Chondrocyte (in vitro differentiated cells): ENCODE results near the gene NOB1. TPM values are rescaled to one million over a fixed set of nuclear protein-coding genes. Genes with fewer than 3 reads are reported as not detected.
A peak's percentile ranks its signal among the peaks of the same experiment; 100 is the strongest.
"Not testable (repeated sequence)": the region's sequence is repeated elsewhere in the genome, so short reads cannot be mapped to it uniquely, and the experiment has no call there.

ENCODE experiments used
- DNase-seq: peaks from one replicate; pipeline ENCODE4 v3.0.0; 2021; ENCODE audit warnings: mixed read lengths, low spot score
- H3K27ac Mint-ChIP-seq: one replicate; pipeline ENCODE4 v1.8.0; 2021; ENCODE audit warnings: mild to moderate bottlenecking, moderate library complexity, mixed read lengths; ENCODE audit not compliant: unreplicated experiment
- H3K27me3 Mint-ChIP-seq: 2 replicates; pipeline ENCODE4 v1.8.0; 2021; ENCODE audit warnings: low read depth, mixed read lengths
- H3K36me3 Mint-ChIP-seq: 2 replicates; pipeline ENCODE4 v1.8.0; 2021; ENCODE audit warnings: low read depth, mixed read lengths
- H3K4me1 Mint-ChIP-seq: 2 replicates; pipeline ENCODE4 v1.8.0; 2021; ENCODE audit warnings: low read depth, mild to moderate bottlenecking, mixed read lengths
- H3K4me3 Mint-ChIP-seq: one replicate; pipeline ENCODE4 v1.8.0; 2021; ENCODE audit warnings: mild to moderate bottlenecking, moderate library complexity, mixed read lengths; ENCODE audit not compliant: unreplicated experiment
- H3K9me3 Mint-ChIP-seq: 2 replicates; pipeline ENCODE4 v1.8.0; 2021; ENCODE audit warnings: low read depth, mixed read lengths
- CTCF ChIP-seq: fragments of 200-600 bp; sonication (generic); IDR thresholded peaks from 2 replicates; pipeline ENCODE4 v1.5.0; 2021; ENCODE audit warnings: antibody characterized with exemption, mild to moderate bottlenecking, moderate library complexity
- total RNA-seq: library from RNA; stranded (reverse); gene quantifications from 3 replicates; pipeline ENCODE4 v1.2.1, GENCODE V29; 2021

The NOB1 gene
- total RNA-seq, 1 donor from 2014 or later = 25.7 TPM

- DNase-seq = no peak
- Mint-ChIP-seq H3K36me3 (no peaks in the 10 kb centered on the region), H3K27ac (peak overlapping the region; percentile 99), H3K9me3 (no peaks in the 10 kb centered on the region), H3K4me1 (peaks cover 10% of the 10 kb centered on the region), H3K4me3 (peak overlapping the region; percentile 91), H3K27me3 (no peaks in the 10 kb centered on the region)
- no peak for TF ChIP-seq CTCF
These were observed 8.3 kb upstream of the NOB1 start for GRCh38 chr16:69762814-69763598.

DNA sequence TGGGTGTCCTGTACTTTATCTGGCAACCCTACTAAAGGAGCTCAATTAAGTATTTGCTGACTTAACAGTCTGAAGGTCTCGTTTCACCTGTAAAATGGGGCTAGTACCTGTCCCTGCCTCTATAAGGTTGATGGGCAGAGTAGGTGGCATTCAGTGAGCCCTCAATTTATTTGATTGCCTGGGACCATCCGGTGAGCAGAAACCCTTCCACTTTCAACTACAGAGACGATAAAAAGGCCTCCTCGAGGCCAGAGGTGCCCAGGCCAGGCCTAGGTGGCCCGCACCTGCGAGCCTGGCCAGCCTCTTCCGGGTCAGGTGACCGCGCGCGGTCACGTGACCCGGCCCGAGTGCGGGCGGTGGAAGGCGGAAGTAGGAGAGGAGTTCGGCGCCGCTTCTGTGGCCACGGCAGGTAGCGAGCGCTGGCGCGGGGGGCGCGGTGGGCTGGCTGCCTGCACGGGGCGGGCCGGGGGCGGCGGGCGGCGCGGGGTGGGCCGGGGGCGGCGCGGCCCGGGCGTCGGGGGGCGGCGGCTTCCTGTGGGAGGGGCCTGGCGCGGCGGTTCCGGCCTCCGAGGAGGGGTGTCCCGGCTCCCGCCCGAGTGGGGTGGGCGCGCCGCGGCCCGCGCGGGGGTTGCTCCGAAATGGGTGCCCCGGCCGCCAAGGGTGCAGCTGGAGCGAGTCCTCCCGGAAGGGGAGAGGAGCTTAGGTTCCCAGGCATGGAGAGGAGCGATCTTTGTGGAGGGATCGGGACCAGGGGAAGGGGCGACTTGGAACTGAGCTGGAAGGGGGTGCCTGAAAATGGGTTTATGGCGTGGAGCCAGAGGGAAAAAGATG lies 7.5 kb upstream of the NOB1 start, which contains the start of gene WWP2:
Gene WWP2, plus strand, starts transcription at position 350 of the 831 bp plus-strand sequence. CDS start 24,679 bp downstream, outside the sequence.
- no peak for DNase-seq

GRCh38 chr16:69757375-69757774 lies 2.6 kb upstream of the NOB1 start:
- H3K4me3 Mint-ChIP-seq, H3K36me3 Mint-ChIP-seq, DNase-seq, H3K27ac Mint-ChIP-seq, H3K9me3 Mint-ChIP-seq, H3K27me3 Mint-ChIP-seq: not testable (repeated sequence)
- peaks cover 23% of the 10 kb centered on the region for H3K4me1 Mint-ChIP-seq

More for the DNA sequence above, 7.5 kb upstream of the NOB1 start, which contains the start of gene WWP2:
- Mint-ChIP-seq H3K36me3 (no peaks in the 10 kb centered on the region), H3K9me3 (no peaks in the 10 kb centered on the region), H3K4me3 (peak within 1 kb of the TSS; percentile 91), H3K4me1 (peaks cover 10% of the 10 kb centered on the region), H3K27me3 (no peaks in the 10 kb centered on the region), H3K27ac (peak within 1 kb of the TSS; percentile 99)
- no peak for TF ChIP-seq CTCF

DNA sequence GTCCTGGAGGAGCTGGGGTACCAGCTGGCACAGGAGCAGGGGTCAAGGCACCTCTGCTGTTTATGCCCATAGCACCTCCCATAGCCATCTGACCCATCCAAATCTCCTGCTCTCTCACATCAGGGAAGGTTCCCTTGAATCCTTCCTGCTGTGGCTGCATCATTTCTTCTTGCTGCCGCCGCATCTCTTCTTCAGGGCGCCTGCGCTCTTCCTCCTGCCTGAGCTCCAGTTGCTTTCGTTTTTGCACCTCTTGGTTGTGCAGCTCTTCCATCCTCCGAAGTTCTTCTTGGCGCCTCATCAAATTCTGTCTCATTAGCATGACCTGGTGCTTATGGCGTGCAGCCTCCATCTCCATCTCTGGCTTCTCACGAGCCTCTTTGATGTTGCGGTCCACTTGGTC lies 2.0 kb upstream of the NOB1 start:
- Mint-ChIP-seq H3K27ac (no peak overlapping the region), H3K9me3 (no peaks in the 10 kb centered on the region), H3K4me1 (peaks cover 26% of the 10 kb centered on the region), H3K27me3 (no peaks in the 10 kb centered on the region), H3K4me3 (no peak overlapping the region), H3K36me3 (peaks cover 8% of the 10 kb centered on the region)
- DNase-seq = no peak
- TF ChIP-seq CTCF = no peak

DNA sequence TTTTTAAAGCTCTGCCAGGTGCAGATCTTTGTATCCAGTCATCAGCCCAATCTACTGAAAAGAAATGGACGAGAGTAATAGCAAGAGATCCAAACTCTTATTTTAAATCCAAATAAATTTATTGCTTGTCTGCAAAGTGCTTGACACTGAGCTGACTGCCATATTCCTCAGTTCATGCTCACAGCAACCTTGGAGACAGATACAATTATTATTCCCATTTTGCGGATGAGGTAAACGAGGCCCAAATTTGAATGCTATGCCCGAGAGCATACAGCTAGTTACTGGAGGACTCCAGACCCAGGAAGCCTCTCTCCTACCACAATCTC lies 620 bp downstream of the NOB1 start:
- H3K9me3 Mint-ChIP-seq = no peaks in the 10 kb centered on the region
- peak overlapping the region; percentile 100 for H3K4me3 Mint-ChIP-seq
- DNase-seq = no peak
- peaks cover 12% of the 10 kb centered on the region for H3K36me3 Mint-ChIP-seq
- peaks cover 26% of the 10 kb centered on the region for H3K4me1 Mint-ChIP-seq
- no peak for TF ChIP-seq CTCF
- H3K27ac Mint-ChIP-seq = peak overlapping the region; percentile 96
- no peaks in the 10 kb centered on the region for H3K27me3 Mint-ChIP-seq
